ENCODE results near the gene PSAPL1. TPM values are rescaled to one million over a fixed set of nuclear protein-coding genes. Genes with fewer than 3 reads are reported as not detected.

The PSAPL1 gene
- polyA plus RNA-seq, 1 of the 3 experiments (the other 2 are of a cell fraction) = 0.03 TPM

- DNase-seq = peak; percentile 24
- POLR2A ChIA-PET = no interaction called here
- WGBS (ENCODE audit: low lambda C conversion rate) = 82% methylated on average over 4 of the region's 9 CpGs
Measured at GRCh38 chr4:7429069-7429416, 5.7 kb downstream of the PSAPL1 start.

GRCh38 chr4:7428261-7429068, 6.3 kb downstream of the PSAPL1 start:
- CTCF ChIA-PET = no interaction called here
- DNase-seq = peak; percentile 22
- TF ChIP-seq REST (IDR thresholded peaks at IDR 0.05; ENCODE audit: low read depth, low read length) = no peak
- no peak for TF ChIP-seq ZBTB33 (IDR thresholded peaks at IDR 0.05; ENCODE audit: borderline replicate concordance, low read depth)
- TF ChIP-seq EP300 (IDR thresholded peaks at IDR 0.05; ENCODE audit: borderline replicate concordance in 1 of 2, low read depth in 1 of 2, low read length in 1 of 2) = no peak
- no peak for TF ChIP-seq MXI1 (IDR thresholded peaks at IDR 0.05; ENCODE audit: low read depth, low read length)
- no peak for TF ChIP-seq MEF2A (IDR thresholded peaks at IDR 0.05; ENCODE audit: borderline replicate concordance, low read depth)
- TF ChIP-seq CHD2 (IDR thresholded peaks at IDR 0.05; ENCODE audit: low read length, partially characterized antibody) = no peak
- TF ChIP-seq FOXM1 (IDR thresholded peaks at IDR 0.05; ENCODE audit: low read depth) = no peak
- TF ChIP-seq FOXJ3 (CRISPR knock-in tag; IDR thresholded peaks at IDR 0.05) = no peak
- no peak for TF ChIP-seq NRF1 (IDR thresholded peaks at IDR 0.05; ENCODE audit: low read depth, low read length)
- TF ChIP-seq JUND (IDR thresholded peaks at IDR 0.05) = no peak
- no peak for TF ChIP-seq RXRA (IDR thresholded peaks at IDR 0.05; ENCODE audit: borderline replicate concordance, low read depth)
- no peak for TF ChIP-seq YY1 (IDR thresholded peaks at IDR 0.05; ENCODE audit: low read depth)
- no peak for TF ChIP-seq USF2 (IDR thresholded peaks at IDR 0.05; ENCODE audit: borderline replicate concordance, low read depth, low read length)

More at GRCh38 chr4:7429069-7429416, 5.7 kb downstream of the PSAPL1 start:
- H3K9me3 ChIP-seq = no peaks in the 10 kb centered on the region
- H3K27me3 ChIP-seq (ENCODE audit: insufficient read depth) = no peaks in the 10 kb centered on the region
- H3K4me3 ChIP-seq (ENCODE audit: low read depth in 2 of 2, low read length in 1 of 2) = no peak overlapping the region
- CTCF ChIA-PET = no interaction called here
- no peaks in the 10 kb centered on the region for H3F3A ChIP-seq (replicated peaks; ENCODE audit: insufficient read depth)
- no peaks in the 10 kb centered on the region for H4K20me1 ChIP-seq (ENCODE audit: insufficient read depth)
- H3K9me2 ChIP-seq = no peaks in the 10 kb centered on the region
- no peak overlapping the region for H3K4me2 ChIP-seq
- no peak overlapping the region for H2AFZ ChIP-seq (ENCODE audit: low read depth)
- no peak overlapping the region for H3K9ac ChIP-seq
- TF ChIP-seq POLR2AphosphoS5 (IDR thresholded peaks at IDR 0.05; ENCODE audit: low read depth, low read length) (no peak), FOXJ3 (CRISPR knock-in tag; IDR thresholded peaks at IDR 0.05) (no peak), TAF1 (IDR thresholded peaks at IDR 0.05; ENCODE audit: borderline replicate concordance, low read depth, low read length) (no peak), CTCF (IDR thresholded peaks at IDR 0.05) (no peak)
- no peak overlapping the region for H3K27ac ChIP-seq (ENCODE audit: low read depth in 2 of 2, low read length in 1 of 2)
- no peaks in the 10 kb centered on the region for H3K79me2 ChIP-seq (ENCODE audit: insufficient read depth)
- no peaks in the 10 kb centered on the region for H3K36me3 ChIP-seq (replicated peaks in 1 of 2; ENCODE audit: control insufficient read depth in 1 of 2, insufficient read depth in 2 of 2, low read length in 1 of 2)
- no peaks in the 10 kb centered on the region; a peak in 1 of 4 replicates for H3K4me1 ChIP-seq (ENCODE audit: control insufficient read depth in 1 of 2, insufficient read depth in 2 of 2, low read depth in 1 of 2, low read length in 1 of 2)

More at GRCh38 chr4:7428261-7429068, 6.3 kb downstream of the PSAPL1 start:
- no peak overlapping the region for H2AFZ ChIP-seq (ENCODE audit: low read depth)
- H3K9me3 ChIP-seq = no peaks in the 10 kb centered on the region
- 70% methylated on average over 15 of the region's 16 CpGs for WGBS (ENCODE audit: low lambda C conversion rate)
- POLR2A ChIA-PET = no interaction called here
- H4K20me1 ChIP-seq (ENCODE audit: insufficient read depth) = no peaks in the 10 kb centered on the region
- no peak overlapping the region for H3K4me3 ChIP-seq (ENCODE audit: low read depth in 2 of 2, low read length in 1 of 2)
- no peak overlapping the region for H3K4me2 ChIP-seq
- no peaks in the 10 kb centered on the region; a peak in 1 of 4 replicates for H3K4me1 ChIP-seq (ENCODE audit: control insufficient read depth in 1 of 2, insufficient read depth in 2 of 2, low read depth in 1 of 2, low read length in 1 of 2)
- H3K27ac ChIP-seq (ENCODE audit: low read depth in 2 of 2, low read length in 1 of 2) = no peak overlapping the region
- H3K36me3 ChIP-seq (replicated peaks in 1 of 2; ENCODE audit: control insufficient read depth in 1 of 2, insufficient read depth in 2 of 2, low read length in 1 of 2) = no peaks in the 10 kb centered on the region
- no peaks in the 10 kb centered on the region for H3K79me2 ChIP-seq (ENCODE audit: insufficient read depth)
- no peaks in the 10 kb centered on the region for H3K9me2 ChIP-seq
- H3F3A ChIP-seq (replicated peaks; ENCODE audit: insufficient read depth) = no peaks in the 10 kb centered on the region
- no peaks in the 10 kb centered on the region for H3K27me3 ChIP-seq (ENCODE audit: insufficient read depth)
- H3K9ac ChIP-seq = no peak overlapping the region
